Nephron progenitor cell (in vitro differentiated cells): ENCODE data around the gene RAB3IP.
"Not testable (repeated sequence)": the region's sequence is repeated elsewhere in the genome, so short reads cannot be mapped to it uniquely, and the experiment has no call there.

ENCODE experiments used
- DNase-seq: peaks from one replicate; pipeline ENCODE4 v3.0.0; 2021
- H3K27ac Mint-ChIP-seq: 2 replicates; pipeline ENCODE4 v1.8.0; 2021; ENCODE audit warnings: mild to moderate bottlenecking, moderate library complexity, mixed read lengths
- H3K27me3 Mint-ChIP-seq: 2 replicates; pipeline ENCODE4 v1.8.0; 2021; ENCODE audit warnings: mild to moderate bottlenecking, low read depth, mixed read lengths; ENCODE audit not compliant: poor library complexity
- H3K36me3 Mint-ChIP-seq: 2 replicates; pipeline ENCODE4 v1.8.0; 2021; ENCODE audit warnings: low read depth, mixed read lengths
- H3K4me1 Mint-ChIP-seq: 2 replicates; pipeline ENCODE4 v1.8.0; 2021; ENCODE audit warnings: mixed read lengths
- H3K4me3 Mint-ChIP-seq: 2 replicates; pipeline ENCODE4 v1.8.0; 2021; ENCODE audit warnings: mild to moderate bottlenecking, moderate library complexity, mixed read lengths
- H3K9me3 Mint-ChIP-seq: 2 replicates; pipeline ENCODE4 v1.8.0; 2021; ENCODE audit warnings: mild to moderate bottlenecking, moderate library complexity, mixed read lengths
- TF ChIP-seq, protein P1 (sequence below): fragments of 200-600 bp; sonication (generic); IDR thresholded peaks from 2 replicates; pipeline ENCODE4 v1.5.0; 2021; ENCODE audit warnings: antibody characterized with exemption

The RAB3IP gene

DNA sequence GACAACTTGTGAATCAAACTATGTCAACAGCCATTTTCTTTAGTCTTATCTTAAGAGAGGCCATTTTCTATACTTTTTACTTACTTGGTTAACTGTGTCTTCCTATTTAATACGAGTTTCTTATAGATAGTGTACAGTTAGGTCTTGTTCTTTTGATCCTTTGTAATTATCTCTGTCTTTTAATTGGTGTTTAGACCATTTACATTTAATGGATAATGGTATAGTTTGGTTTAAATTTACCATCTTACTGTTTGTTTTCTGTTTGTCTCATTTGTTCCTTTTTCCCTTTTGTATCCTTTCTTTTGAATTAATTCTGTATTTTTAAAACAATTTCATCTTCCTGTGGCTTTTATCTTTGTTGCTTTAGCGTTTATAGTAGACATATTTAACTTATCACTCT, 19.4 kb downstream of the RAB3IP start:
- peaks cover 44% of the 10 kb centered on the region for H3K9me3 Mint-ChIP-seq
- H3K4me1 Mint-ChIP-seq = no peaks in the 10 kb centered on the region
- H3K4me3 Mint-ChIP-seq = no peak overlapping the region
- H3K27me3 Mint-ChIP-seq = no peaks in the 10 kb centered on the region
- no peak overlapping the region for H3K27ac Mint-ChIP-seq
- DNase-seq = no peak
- H3K36me3 Mint-ChIP-seq = peaks cover 56% of the 10 kb centered on the region
- TF ChIP-seq, protein P1, sequence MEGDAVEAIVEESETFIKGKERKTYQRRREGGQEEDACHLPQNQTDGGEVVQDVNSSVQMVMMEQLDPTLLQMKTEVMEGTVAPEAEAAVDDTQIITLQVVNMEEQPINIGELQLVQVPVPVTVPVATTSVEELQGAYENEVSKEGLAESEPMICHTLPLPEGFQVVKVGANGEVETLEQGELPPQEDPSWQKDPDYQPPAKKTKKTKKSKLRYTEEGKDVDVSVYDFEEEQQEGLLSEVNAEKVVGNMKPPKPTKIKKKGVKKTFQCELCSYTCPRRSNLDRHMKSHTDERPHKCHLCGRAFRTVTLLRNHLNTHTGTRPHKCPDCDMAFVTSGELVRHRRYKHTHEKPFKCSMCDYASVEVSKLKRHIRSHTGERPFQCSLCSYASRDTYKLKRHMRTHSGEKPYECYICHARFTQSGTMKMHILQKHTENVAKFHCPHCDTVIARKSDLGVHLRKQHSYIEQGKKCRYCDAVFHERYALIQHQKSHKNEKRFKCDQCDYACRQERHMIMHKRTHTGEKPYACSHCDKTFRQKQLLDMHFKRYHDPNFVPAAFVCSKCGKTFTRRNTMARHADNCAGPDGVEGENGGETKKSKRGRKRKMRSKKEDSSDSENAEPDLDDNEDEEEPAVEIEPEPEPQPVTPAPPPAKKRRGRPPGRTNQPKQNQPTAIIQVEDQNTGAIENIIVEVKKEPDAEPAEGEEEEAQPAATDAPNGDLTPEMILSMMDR = no peak

DNA sequence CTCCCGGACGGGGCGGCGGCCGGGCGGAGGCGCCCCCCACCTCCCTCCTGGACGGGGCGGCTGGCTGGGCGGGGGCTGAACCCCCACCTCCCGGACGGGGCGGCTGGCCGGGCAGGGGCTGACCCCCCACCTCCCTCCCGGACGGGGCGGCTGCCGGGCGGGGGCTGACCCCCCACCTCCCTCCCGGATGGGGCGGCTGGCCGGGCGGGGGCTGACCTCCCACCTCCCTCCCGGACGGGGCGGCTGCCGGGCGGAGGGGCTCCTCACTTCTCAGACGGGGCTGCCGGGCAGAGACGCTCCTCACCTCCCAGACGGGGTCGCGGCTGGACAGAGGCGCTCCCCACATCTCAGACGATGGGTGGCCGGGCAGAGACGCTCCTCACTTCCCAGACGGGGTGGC, 20.9 kb downstream of the RAB3IP start:
- Mint-ChIP-seq H3K9me3 (peaks cover 56% of the 10 kb centered on the region), H3K36me3 (peaks cover 56% of the 10 kb centered on the region)
- DNase-seq, H3K27ac Mint-ChIP-seq, H3K4me3 Mint-ChIP-seq, H3K27me3 Mint-ChIP-seq, H3K4me1 Mint-ChIP-seq: not testable (repeated sequence)

DNA sequence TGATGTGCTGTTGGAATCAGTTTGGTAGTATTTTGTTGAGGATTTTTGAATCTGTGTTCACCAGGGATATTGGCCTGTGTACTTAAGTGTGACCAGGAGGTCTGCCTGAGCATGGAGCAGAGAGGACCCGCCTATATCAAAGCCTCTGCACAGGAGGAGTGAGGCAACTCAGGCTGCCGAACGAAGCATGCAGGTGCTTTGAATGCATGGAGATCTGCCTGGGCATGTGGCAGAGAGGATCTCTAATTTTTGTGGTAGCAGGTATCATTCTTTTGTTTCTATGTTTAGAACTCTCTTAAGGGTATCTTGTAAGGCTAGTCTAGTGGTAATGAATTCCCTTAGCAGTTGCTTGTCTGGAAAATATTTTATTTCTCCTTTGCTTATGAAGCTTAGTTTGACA, 26.9 kb downstream of the RAB3IP start:
- Mint-ChIP-seq H3K27ac (no peak overlapping the region), H3K4me3 (no peak overlapping the region), H3K9me3 (peaks cover 88% of the 10 kb centered on the region), H3K36me3 (peaks cover 70% of the 10 kb centered on the region), H3K4me1 (no peaks in the 10 kb centered on the region), H3K27me3 (no peaks in the 10 kb centered on the region)
- DNase-seq = no peak
- TF ChIP-seq, protein P1 = no peak

- no peak overlapping the region for H3K4me3 Mint-ChIP-seq
- no peak for DNase-seq
- H3K27ac Mint-ChIP-seq = no peak overlapping the region
- peaks cover 68% of the 10 kb centered on the region for H3K36me3 Mint-ChIP-seq
- peaks cover 86% of the 10 kb centered on the region for H3K9me3 Mint-ChIP-seq
- H3K4me1 Mint-ChIP-seq = no peaks in the 10 kb centered on the region
- no peaks in the 10 kb centered on the region for H3K27me3 Mint-ChIP-seq
- TF ChIP-seq, protein P1 = no peak
Observed at GRCh38 chr12:69766260-69766659, 27.6 kb downstream of the RAB3IP start.

DNA sequence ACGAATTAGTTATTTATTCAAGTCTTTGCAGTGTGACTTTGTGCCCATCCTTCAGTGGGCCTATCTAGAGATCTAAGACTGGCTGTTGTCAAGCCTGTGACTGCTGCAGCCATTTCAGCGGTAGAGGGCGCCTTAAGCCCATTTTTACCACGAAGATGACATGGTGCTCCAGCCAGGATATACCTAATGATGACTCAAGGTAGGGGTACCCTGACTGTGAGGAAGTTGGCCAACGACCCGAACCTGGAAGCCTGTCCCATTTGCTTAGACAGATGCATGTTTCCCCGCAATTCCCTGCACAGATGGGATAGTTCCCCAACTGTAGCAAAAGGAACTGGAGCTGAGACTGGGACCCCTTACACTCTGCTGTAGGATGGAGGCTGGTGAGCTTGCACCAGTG, 41.3 kb downstream of the RAB3IP start:
- H3K27ac Mint-ChIP-seq = no peak overlapping the region
- H3K36me3 Mint-ChIP-seq = peaks cover 22% of the 10 kb centered on the region
- H3K27me3 Mint-ChIP-seq = no peaks in the 10 kb centered on the region
- TF ChIP-seq, protein P1 = peak; percentile 49
- peak; percentile 50 for DNase-seq
- H3K4me3 Mint-ChIP-seq = no peak overlapping the region
- H3K9me3 Mint-ChIP-seq = peaks cover 26% of the 10 kb centered on the region
- peaks cover 9% of the 10 kb centered on the region for H3K4me1 Mint-ChIP-seq

- peaks cover 9% of the 10 kb centered on the region for H3K4me1 Mint-ChIP-seq
- H3K9me3 Mint-ChIP-seq = peaks cover 26% of the 10 kb centered on the region
- TF ChIP-seq, protein P1 = no peak
- H3K27me3 Mint-ChIP-seq = no peaks in the 10 kb centered on the region
- no peak overlapping the region for H3K4me3 Mint-ChIP-seq
- no peak overlapping the region for H3K27ac Mint-ChIP-seq
- no peak for DNase-seq
- peaks cover 22% of the 10 kb centered on the region for H3K36me3 Mint-ChIP-seq
Observed at GRCh38 chr12:69783365-69783764, 44.7 kb downstream of the RAB3IP start.
